PC-3 (cell line): Measurements from ENCODE around the gene PTP4A1. TPM values are rescaled to one million over a fixed set of nuclear protein-coding genes. Genes with fewer than 3 reads are reported as not detected.
"Not testable (repeated sequence)": the region's sequence is repeated elsewhere in the genome, so short reads cannot be mapped to it uniquely, and the experiment has no call there.

Source experiments
- ATAC-seq: fragments of 200-7000 bp; cut with Tn5 transposase; 2 replicates; pipeline ENCODE4 v1.9.1; 2020; ENCODE audit warnings: mild to moderate bottlenecking, moderate library complexity
- BruUV-seq: library from RNA; stranded (reverse); fragments of 400-500 nt; replicated peaks from 2 replicates; lab custom pipeline; 2021; lab: Mats Ljungman, UMichigan
- CTCF ChIA-PET: fragments of 300-600 bp; sonication (Branson Sonifier 250); formaldehyde crosslinking; loops from one replicate; lab custom pipeline; 2022; ENCODE audit warnings: antibody characterized with exemption; lab: Charles Lee
- POLR2A ChIA-PET: fragments of 300-600 bp; sonication (Branson Sonifier 250); formaldehyde crosslinking; loops from one replicate; lab custom pipeline; 2022; ENCODE audit warnings: antibody characterized with exemption; ENCODE audit not compliant: unreplicated experiment; lab: Charles Lee
- DNase-seq: peaks from one replicate; pipeline ENCODE4 v3.0.0-alpha.2; 2015
- H2AFZ ChIP-seq: fragments of 300-600 bp; sonication (generic); 2 replicates; pipeline ENCODE4 v1.6.0; 2016; ENCODE audit warnings: antibody characterized with exemption, low read length
- H3F3A ChIP-seq: fragments of 300-600 bp; sonication (generic); one replicate; pipeline ENCODE4 v1.6.0; 2017; ENCODE audit warnings: antibody characterized with exemption, low read length, control low read depth, mild to moderate bottlenecking; ENCODE audit not compliant: unreplicated experiment
- H3K27ac ChIP-seq: fragments of 300-600 bp; sonication (generic); 2 replicates; pipeline ENCODE4 v1.5.1; 2016; ENCODE audit warnings: mild to moderate bottlenecking, low read length
- H3K27me3 ChIP-seq: fragments of 300-600 bp; sonication (generic); 2 replicates; pipeline ENCODE4 v1.6.1; 2016; ENCODE audit warnings: low read length, mixed read lengths
- H3K36me3 ChIP-seq: fragments of 300-600 bp; sonication (generic); 2 replicates; pipeline ENCODE4 v1.6.1; 2016; ENCODE audit warnings: low read depth, mixed run types, low read length, mixed read lengths
- H3K4me1 ChIP-seq: fragments of 300-600 bp; sonication (generic); 2 replicates; pipeline ENCODE4 v1.5.1; 2016; ENCODE audit warnings: low read length; ENCODE audit not compliant: insufficient read depth
- H3K4me2 ChIP-seq: fragments of 300-600 bp; sonication (generic); 2 replicates; pipeline ENCODE4 v1.6.0; 2016; ENCODE audit warnings: low read length
- H3K4me3 ChIP-seq: fragments of 300-600 bp; sonication (generic); 2 replicates; pipeline ENCODE4 v1.5.1; 2016; ENCODE audit warnings: mild to moderate bottlenecking, low read length, mixed read lengths
- H3K79me2 ChIP-seq: fragments of 300-600 bp; sonication (generic); 2 replicates; pipeline ENCODE4 v1.6.1; 2017; ENCODE audit warnings: low read length, mixed read lengths
- H3K9ac ChIP-seq: fragments of 300-600 bp; sonication (generic); 2 replicates; pipeline ENCODE4 v1.6.0; 2016; ENCODE audit warnings: mild to moderate bottlenecking, low read length
- H3K9me2 ChIP-seq: fragments of 300-600 bp; sonication (generic); replicated peaks from 2 replicates; pipeline ENCODE4 v1.6.1; 2016; ENCODE audit warnings: mixed run types, low read length, mixed read lengths
- H3K9me3 ChIP-seq: fragments of 300-600 bp; sonication (generic); 2 replicates; pipeline ENCODE4 v1.6.1; 2016; ENCODE audit warnings: low read length, mixed read lengths
- H4K20me1 ChIP-seq: fragments of 300-600 bp; sonication (generic); 2 replicates; pipeline ENCODE4 v1.6.1; 2016; ENCODE audit warnings: low read length, mixed read lengths
- CTCF ChIP-seq: fragments of 300-600 bp; sonication (generic); conservative IDR thresholded peaks from 2 replicates; pipeline ENCODE4 v1.5.1; 2017; ENCODE audit warnings: antibody characterized with exemption, low read depth, mild to moderate bottlenecking, low read length
- EZH2 ChIP-seq: fragments of 300-600 bp; sonication (generic); IDR thresholded peaks from one replicate; pipeline ENCODE4 v1.6.1; 2017; ENCODE audit warnings: antibody characterized with exemption, mild to moderate bottlenecking, low read length; ENCODE audit not compliant: unreplicated experiment
- EZH2phosphoT487 ChIP-seq: fragments of 300-600 bp; sonication (generic); IDR thresholded peaks from 2 replicates; pipeline ENCODE4 v1.6.1; 2018; ENCODE audit warnings: mild to moderate bottlenecking, antibody characterized with exemption, low read length, borderline replicate concordance
- intact Hi-C: fragments of 100-400 bp; cut with micrococcal nuclease; formaldehyde crosslinking; loops from 2 replicates; pipeline ENCODE4 v1.9.0; 2023
- total RNA-seq: library from RNA; depleted of rRNA; stranded (reverse); fragments of >200 nt; gene quantifications from 2 replicates; pipeline ENCODE4 v1.2.3, GENCODE V29; 2014

Gene PTP4A1
- total RNA-seq, 1 experiment from 2014 or later, result 29.9 TPM

GRCh38 chr6:63584566-63584965, 12.3 kb downstream of the PTP4A1 start:
- no peaks in the 10 kb centered on the region for H3K27me3 ChIP-seq
- no peak overlapping the region for H3K27ac ChIP-seq
- DNase-seq (no peak), ATAC-seq (no peak)
- no TSS peak for BruUV-seq
- H3K4me1 ChIP-seq, result no peaks in the 10 kb centered on the region
- H3F3A ChIP-seq, result peaks cover 7% of the 10 kb centered on the region
- ChIA-PET CTCF (interaction anchor here (0.7 kb wide), 1 partner anchor 180 kb away, joined by 3 read pairs; no protein-coding TSS in a partner anchor), POLR2A (interaction anchor here (0.6 kb wide), 1 partner anchor 51 kb away, joined by 27 read pairs; no protein-coding TSS in a partner anchor)
- H2AFZ ChIP-seq, result no peak overlapping the region
- H3K9ac ChIP-seq, result no peak overlapping the region
- H4K20me1 ChIP-seq, result peaks cover 19% of the 10 kb centered on the region; the same call in 1 of the 2 replicates
- H3K4me2 ChIP-seq, result no peak overlapping the region
- TF ChIP-seq EZH2phosphoT487 (no peak), CTCF (no peak), EZH2 (no peak)
- H3K36me3 ChIP-seq, result peaks cover 28% of the 10 kb centered on the region
- no peaks in the 10 kb centered on the region for H3K79me2 ChIP-seq
- intact Hi-C loops, result no loop called here
- no peaks in the 10 kb centered on the region for H3K9me2 ChIP-seq
- H3K4me3 ChIP-seq, result no peak overlapping the region
- H3K9me3 ChIP-seq, result no peaks in the 10 kb centered on the region

- peaks cover 17% of the 10 kb centered on the region; the same call in 1 of the 2 replicates for H3K36me3 ChIP-seq
- H3K27me3 ChIP-seq, H2AFZ ChIP-seq, H3K4me3 ChIP-seq, H3K9me3 ChIP-seq, H3K9ac ChIP-seq, BruUV-seq, CTCF ChIA-PET, intact Hi-C loops, H4K20me1 ChIP-seq, H3F3A ChIP-seq, H3K27ac ChIP-seq, ATAC-seq, H3K9me2 ChIP-seq, POLR2A ChIA-PET, DNase-seq, H3K79me2 ChIP-seq, H3K4me1 ChIP-seq, H3K4me2 ChIP-seq: not testable (repeated sequence)
Measured at GRCh38 chr6:63585652-63586051, 13.4 kb downstream of the PTP4A1 start.

GRCh38 chr6:63589952-63590411, 17.7 kb downstream of the PTP4A1 start:
- no peak overlapping the region for H3K27ac ChIP-seq
- H3K4me2 ChIP-seq, result no peak overlapping the region
- H2AFZ ChIP-seq, result no peak overlapping the region
- BruUV-seq, result no TSS peak
- no peaks in the 10 kb centered on the region for H3K27me3 ChIP-seq
- no peaks in the 10 kb centered on the region for H3K9me3 ChIP-seq
- H3K4me3 ChIP-seq, result no peak overlapping the region
- no peak for ATAC-seq
- H3K79me2 ChIP-seq, result no peaks in the 10 kb centered on the region
- no peaks in the 10 kb centered on the region for H3F3A ChIP-seq
- intact Hi-C loops, result no loop called here
- DNase-seq, result no peak
- H4K20me1 ChIP-seq, result no peaks in the 10 kb centered on the region
- CTCF ChIA-PET, result no interaction called here
- POLR2A ChIA-PET, result no interaction called here
- no peaks in the 10 kb centered on the region for H3K36me3 ChIP-seq
- H3K9ac ChIP-seq, result no peak overlapping the region
- no peaks in the 10 kb centered on the region for H3K4me1 ChIP-seq
- no peaks in the 10 kb centered on the region for H3K9me2 ChIP-seq
- TF ChIP-seq EZH2 (no peak), EZH2phosphoT487 (no peak), CTCF (no peak)
